Stimulated activated CD4-positive, alpha-beta T cell treated with anti-CD3 and anti-CD28 coated beads, Interleukin-15, amount 100 ng/mL, for 48 hours (primary cell): ENCODE results near the gene DGKH.

Experiments used
- DNase-seq, 2 donors: peaks; one replicate each; pipeline ENCODE4 v3.0.0-alpha.2; 2020; ENCODE audit warnings: low read depth in 2 of 2

The DGKH gene

GRCh38 chr13:42048342-42048683, at the start of gene DGKH:
Gene DGKH, plus strand, starts transcription at chr13:42048648. Its CDS starts 126 bp downstream, at chr13:42048774.
- no peak for DNase-seq

GRCh38 chr13:42000846-42001245, 47.6 kb upstream of the DGKH start:
- DNase-seq = no peak

GRCh38 chr13:42001580-42001979, 46.9 kb upstream of the DGKH start:
- no peak for DNase-seq

GRCh38 chr13:42002066-42002465, 46.4 kb upstream of the DGKH start:
- no peak for DNase-seq

- no peak for DNase-seq
These were observed 40.6 kb upstream of the DGKH start for GRCh38 chr13:42007844-42008243.

- DNase-seq = no peak
These were observed 39.4 kb upstream of the DGKH start for GRCh38 chr13:42009057-42009456.

- DNase-seq = no peak
These were observed 36.7 kb upstream of the DGKH start for GRCh38 chr13:42011601-42012350.

- DNase-seq = no peak
These were observed 34.3 kb upstream of the DGKH start for GRCh38 chr13:42014119-42014518.

- no peak for DNase-seq
These were observed 31.2 kb upstream of the DGKH start for GRCh38 chr13:42017264-42017663.

- DNase-seq = no peak
These were observed 26.6 kb upstream of the DGKH start for GRCh38 chr13:42021851-42022250.

- no peak for DNase-seq
These were observed 26.1 kb upstream of the DGKH start for GRCh38 chr13:42022336-42022735.

- DNase-seq = no peak
These were observed 25.5 kb upstream of the DGKH start for GRCh38 chr13:42022796-42023493.

GRCh38 chr13:42027286-42027685, 21.2 kb upstream of the DGKH start:
- no peak for DNase-seq

GRCh38 chr13:42028113-42028799, 20.2 kb upstream of the DGKH start:
- DNase-seq = no peak

GRCh38 chr13:42035905-42036521, 12.4 kb upstream of the DGKH start:
- no peak for DNase-seq

GRCh38 chr13:42036711-42037110, 11.7 kb upstream of the DGKH start:
- no peak for DNase-seq

GRCh38 chr13:42038661-42039456, 9.6 kb upstream of the DGKH start:
- no peak for DNase-seq

GRCh38 chr13:42039457-42039945, 8.9 kb upstream of the DGKH start:
- DNase-seq = no peak

GRCh38 chr13:42039946-42040729, 8.3 kb upstream of the DGKH start:
- DNase-seq = peak; percentile 70 to 80

- DNase-seq = no peak
These were observed 7.8 kb upstream of the DGKH start for GRCh38 chr13:42040730-42041010.
